B cell (primary cell): ENCODE data around the gene SATB2. TPM values are rescaled to one million over a fixed set of nuclear protein-coding genes. Genes with fewer than 3 reads are reported as not detected.

ENCODE experiments used
- ATAC-seq: fragments of 200-7000 bp; cut with Tn5 transposase; one replicate; pipeline ENCODE4 v1.10.0; 2021; ENCODE audit warnings: low read depth, mild to moderate bottlenecking, moderate number of reproducible peaks, moderate library complexity
- CTCF ChIA-PET: fragments of 350-600 bp; sonication (Branson Sonifier 250); formaldehyde crosslinking; loops from one replicate; lab custom pipeline; 2021; ENCODE audit warnings: antibody characterized with exemption, inconsistent platforms; lab: Charles Lee
- POLR2A ChIA-PET: fragments of 350-600 bp; sonication (Branson Sonifier 250); formaldehyde crosslinking; loops from one replicate; lab custom pipeline; 2021; ENCODE audit warnings: antibody characterized with exemption; lab: Charles Lee
- DNase-seq: peaks from one replicate; pipeline ENCODE4 v3.0.0; 2013
- H2AFZ ChIP-seq: 2 replicates; pipeline ENCODE4 v1.6.1; 2012; ENCODE audit warnings: mild to moderate bottlenecking, low read depth, low read length; ENCODE audit not compliant: insufficient read depth, poor library complexity, severe bottlenecking
- H3K27ac ChIP-seq, 2 donors: 1 replicate in 1 of 2; 2 replicates in 1 of 2; pipeline ENCODE4 v1.5.1; 2012 to 2013; ENCODE audit warnings: low read length in 2 of 2, mild to moderate bottlenecking in 2 of 2, moderate library complexity in 1 of 2
- H3K27me3 ChIP-seq, 4 experiments: fragments of 200-600 bp in 1 of 4; sonication (generic) in 1 of 4; replicated peaks in 1 of 4; 1 replicate in 2 of 4; 2 replicates in 2 of 4; pipeline versions ENCODE4 v1.6.1 to v1.7.0; 2013 to 2016; ENCODE audit warnings: low read length in 3 of 4, mild to moderate bottlenecking in 2 of 4, mixed read lengths in 1 of 4, moderate library complexity in 1 of 4; ENCODE audit not compliant: insufficient read depth in 4 of 4, control insufficient read depth in 3 of 4; ENCODE audit errors: control extremely low read depth in 1 of 4
- H3K36me3 ChIP-seq, 2 experiments: replicated peaks in 1 of 2; 1 replicate in 1 of 2; 2 replicates in 1 of 2; pipeline versions ENCODE4 v1.6.1 to v1.7.1; 2013; ENCODE audit warnings: low read length in 1 of 2; ENCODE audit not compliant: insufficient read depth in 2 of 2, control insufficient read depth in 1 of 2; ENCODE audit errors: control extremely low read depth in 1 of 2, extremely low read depth in 1 of 2
- H3K4me1 ChIP-seq, 2 donors: fragments of 200-600 bp in 1 of 2; sonication (generic) in 1 of 2; 1 replicate in 1 of 2; 2 replicates in 1 of 2; pipeline versions ENCODE4 v1.5.1 to v1.6.1; 2013 to 2017; ENCODE audit warnings: low read length in 2 of 2; ENCODE audit not compliant: control insufficient read depth in 2 of 2, insufficient read depth in 2 of 2
- H3K4me2 ChIP-seq: replicated peaks from 2 replicates; pipeline ENCODE3; 2012; ENCODE audit warnings: mild to moderate bottlenecking, low read depth, low read length; ENCODE audit not compliant: poor library complexity, severe bottlenecking
- H3K4me3 ChIP-seq, 5 experiments: fragments of 200-600 bp in 1 of 5; sonication (generic) in 1 of 5; 1 replicate in 3 of 5; 2 replicates in 2 of 5; pipeline versions ENCODE4 v1.5.1 to v1.7.0; 2011 to 2016; ENCODE audit warnings: low read length in 4 of 5, mild to moderate bottlenecking in 4 of 5, low read depth in 2 of 5, control low read depth in 1 of 5, moderate library complexity in 1 of 5; ENCODE audit not compliant: insufficient read depth in 1 of 5; ENCODE audit errors: control extremely low read depth in 1 of 5, extremely low read depth in 1 of 5
- H3K79me2 ChIP-seq: fragments of 200-600 bp; sonication (generic); one replicate; pipeline ENCODE4 v1.6.0; 2016; ENCODE audit warnings: low read length; ENCODE audit not compliant: control insufficient read depth, insufficient read depth
- H3K9ac ChIP-seq: fragments of 200-600 bp; sonication (generic); 2 replicates; pipeline ENCODE4 v1.6.1; 2017; ENCODE audit warnings: mild to moderate bottlenecking, low read length, moderate library complexity
- H3K9me3 ChIP-seq, 3 donors: one replicate each; pipeline versions ENCODE4 v1.6.1 to v1.7.1; 2013; ENCODE audit warnings: low read length in 2 of 3; ENCODE audit not compliant: control insufficient read depth in 2 of 3, insufficient read depth in 1 of 3; ENCODE audit errors: control extremely low read depth in 1 of 3
- H4K20me1 ChIP-seq: 2 replicates; pipeline ENCODE4 v1.6.0; 2012; ENCODE audit warnings: mild to moderate bottlenecking, low read length; ENCODE audit not compliant: insufficient read depth, control insufficient read depth, poor library complexity, severe bottlenecking
- H3K27ac Mint-ChIP-seq: one replicate; pipeline ENCODE4 v1.8.0; 2021; ENCODE audit warnings: mixed read lengths
- H3K27me3 Mint-ChIP-seq: one replicate; pipeline ENCODE4 v1.8.0; 2021; ENCODE audit warnings: mixed read lengths
- H3K4me1 Mint-ChIP-seq: one replicate; pipeline ENCODE4 v1.8.0; 2021; ENCODE audit warnings: mixed read lengths
- H3K4me3 Mint-ChIP-seq: one replicate; pipeline ENCODE4 v1.8.0; 2021; ENCODE audit warnings: mixed read lengths
- H3K9me3 Mint-ChIP-seq: one replicate; pipeline ENCODE4 v1.8.0; 2022; ENCODE audit warnings: mixed read lengths; ENCODE audit not compliant: insufficient read depth
- EZH2 ChIP-seq: IDR thresholded peaks from 2 replicates; pipeline ENCODE4 v1.6.1; 2012; ENCODE audit warnings: borderline replicate concordance, low read depth, mild to moderate bottlenecking, moderate library complexity, low read length; ENCODE audit not compliant: insufficient read depth, poor library complexity, severe bottlenecking
- WGBS: methylation state at CpG from one replicate; pipeline ENCODE4 v1.1.5; 2013; ENCODE audit warnings: missing lambda C conversion rate; ENCODE audit not compliant: insufficient coverage; 5-methylcytosine and 5-hydroxymethylcytosine counted together
- intact Hi-C: fragments of 100-400 bp; cut with micrococcal nuclease; formaldehyde crosslinking; loops from one replicate; pipeline ENCODE4 v1.10.0; 2022
- polyA plus RNA-seq: library from polyadenylated mRNA; depleted of rRNA; stranded (reverse); fragments of >200 nt; gene quantifications from 2 replicates; pipeline ENCODE4 v1.2.3, GENCODE V29; 2012
- total RNA-seq, 2 donors: library from RNA; stranded (reverse); fragments of 120-200 nt in 1 of 2; gene quantifications; 1 replicate in 1 of 2; 2 replicates in 1 of 2; pipeline versions ENCODE4 v1.2.3 to v1.2.4, GENCODE V29; 2013 to 2022
- TF ChIP-seq, protein P1 (sequence below): fragments of 200-600 bp; IDR thresholded peaks from one replicate; pipeline ENCODE4 v1.8.0; 2022; ENCODE audit warnings: antibody characterized with exemption, mild to moderate bottlenecking

The SATB2 gene
- total and polyA plus RNA-seq, 2 donors (not counting 1 experiment from before 2014, with no cell fraction given): 0.13 to 0.49 TPM

GRCh38 chr2:199306116-199306515 is 151.6 kb downstream of the SATB2 start:
- H2AFZ ChIP-seq: no peak overlapping the region
- H3K4me3 ChIP-seq: no peak overlapping the region
- Mint-ChIP-seq H3K9me3 (no peaks in the 10 kb centered on the region), H3K4me1 (no peaks in the 10 kb centered on the region), H3K27ac (no peak overlapping the region), H3K4me3 (no peak overlapping the region), H3K27me3 (no peaks in the 10 kb centered on the region)
- no peaks in the 10 kb centered on the region for H3K4me1 ChIP-seq
- POLR2A ChIA-PET: no interaction called here
- no peak for DNase-seq
- H3K79me2 ChIP-seq: no peaks in the 10 kb centered on the region
- TF ChIP-seq, protein P1, sequence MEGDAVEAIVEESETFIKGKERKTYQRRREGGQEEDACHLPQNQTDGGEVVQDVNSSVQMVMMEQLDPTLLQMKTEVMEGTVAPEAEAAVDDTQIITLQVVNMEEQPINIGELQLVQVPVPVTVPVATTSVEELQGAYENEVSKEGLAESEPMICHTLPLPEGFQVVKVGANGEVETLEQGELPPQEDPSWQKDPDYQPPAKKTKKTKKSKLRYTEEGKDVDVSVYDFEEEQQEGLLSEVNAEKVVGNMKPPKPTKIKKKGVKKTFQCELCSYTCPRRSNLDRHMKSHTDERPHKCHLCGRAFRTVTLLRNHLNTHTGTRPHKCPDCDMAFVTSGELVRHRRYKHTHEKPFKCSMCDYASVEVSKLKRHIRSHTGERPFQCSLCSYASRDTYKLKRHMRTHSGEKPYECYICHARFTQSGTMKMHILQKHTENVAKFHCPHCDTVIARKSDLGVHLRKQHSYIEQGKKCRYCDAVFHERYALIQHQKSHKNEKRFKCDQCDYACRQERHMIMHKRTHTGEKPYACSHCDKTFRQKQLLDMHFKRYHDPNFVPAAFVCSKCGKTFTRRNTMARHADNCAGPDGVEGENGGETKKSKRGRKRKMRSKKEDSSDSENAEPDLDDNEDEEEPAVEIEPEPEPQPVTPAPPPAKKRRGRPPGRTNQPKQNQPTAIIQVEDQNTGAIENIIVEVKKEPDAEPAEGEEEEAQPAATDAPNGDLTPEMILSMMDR: no peak
- no peak for TF ChIP-seq EZH2
- intact Hi-C loops: no loop called here
- H4K20me1 ChIP-seq: no peaks in the 10 kb centered on the region
- no CpG with 5 or more reads among the region's 3 CpGs for WGBS
- H3K36me3 ChIP-seq: no peaks in the 10 kb centered on the region
- CTCF ChIA-PET: no interaction called here
- no peak for ATAC-seq
- no peak overlapping the region for H3K4me2 ChIP-seq
- H3K27me3 ChIP-seq: no peaks in the 10 kb centered on the region
- H3K9ac ChIP-seq: no peak overlapping the region
- no peaks in the 10 kb centered on the region for H3K9me3 ChIP-seq
- no peak overlapping the region for H3K27ac ChIP-seq

DNA sequence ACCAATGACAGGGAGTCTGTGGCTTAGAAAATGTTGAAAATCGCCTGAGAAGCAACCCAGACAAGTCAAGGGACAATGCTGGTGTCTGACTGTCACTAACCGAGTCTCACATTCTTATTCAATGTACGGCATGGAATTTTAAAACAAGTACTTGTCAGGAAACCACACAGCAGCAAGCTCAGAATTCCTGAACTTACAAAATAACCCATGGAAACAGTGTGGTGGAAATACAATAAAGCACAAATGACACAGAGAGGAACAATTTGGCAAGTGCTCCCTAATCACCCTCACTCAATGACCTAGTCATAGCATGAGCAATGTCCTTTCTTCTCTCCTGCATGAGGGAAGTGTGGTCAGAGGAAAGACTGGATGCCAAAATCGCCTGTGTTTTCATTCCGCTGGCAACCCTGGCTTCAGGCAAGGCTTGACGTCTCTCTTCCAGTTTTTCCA is 154.0 kb downstream of the SATB2 start:
- no peak for DNase-seq
- H3K4me1 ChIP-seq: no peaks in the 10 kb centered on the region
- intact Hi-C loops: no loop called here
- no peaks in the 10 kb centered on the region for H3K36me3 ChIP-seq
- H3K4me1 Mint-ChIP-seq: no peaks in the 10 kb centered on the region
- ChIA-PET CTCF (no interaction called here), POLR2A (no interaction called here)
- H3K9me3 Mint-ChIP-seq: no peaks in the 10 kb centered on the region
- no peaks in the 10 kb centered on the region for H3K27me3 Mint-ChIP-seq
- no peak overlapping the region for H3K9ac ChIP-seq
- H3K4me2 ChIP-seq: no peak overlapping the region
- no peak for ATAC-seq
- no peak overlapping the region for H3K4me3 Mint-ChIP-seq
- H3K27ac ChIP-seq: no peak overlapping the region
- no peaks in the 10 kb centered on the region for H3K27me3 ChIP-seq
- TF ChIP-seq, protein P1: no peak
- TF ChIP-seq EZH2: no peak
- no peaks in the 10 kb centered on the region for H4K20me1 ChIP-seq
- WGBS: 85% methylated on average over 4 of the region's 6 CpGs
- H2AFZ ChIP-seq: no peak overlapping the region
- H3K4me3 ChIP-seq: no peak overlapping the region
- H3K27ac Mint-ChIP-seq: no peak overlapping the region
- H3K9me3 ChIP-seq: no peaks in the 10 kb centered on the region
- no peaks in the 10 kb centered on the region for H3K79me2 ChIP-seq
